DND-41 (cell line): ENCODE data around the gene RAE1.
A peak's percentile ranks its signal among the peaks of the same experiment; 100 is the strongest.

Experiments
- EZH2 ChIP-seq: IDR thresholded peaks from 3 replicates; pipeline ENCODE4 v1.6.1; 2012; ENCODE audit warnings: borderline replicate concordance, low read depth, mild to moderate bottlenecking, moderate library complexity, low read length, inconsistent platforms; ENCODE audit not compliant: severe bottlenecking
- TF ChIP-seq, protein P1 (sequence below): IDR thresholded peaks from 2 replicates; pipeline ENCODE4 v1.5.1; 2012; ENCODE audit warnings: borderline replicate concordance, low read length, moderate library complexity, mild to moderate bottlenecking; ENCODE audit not compliant: poor library complexity, severe bottlenecking; ENCODE audit errors: extremely low read depth

DNA sequence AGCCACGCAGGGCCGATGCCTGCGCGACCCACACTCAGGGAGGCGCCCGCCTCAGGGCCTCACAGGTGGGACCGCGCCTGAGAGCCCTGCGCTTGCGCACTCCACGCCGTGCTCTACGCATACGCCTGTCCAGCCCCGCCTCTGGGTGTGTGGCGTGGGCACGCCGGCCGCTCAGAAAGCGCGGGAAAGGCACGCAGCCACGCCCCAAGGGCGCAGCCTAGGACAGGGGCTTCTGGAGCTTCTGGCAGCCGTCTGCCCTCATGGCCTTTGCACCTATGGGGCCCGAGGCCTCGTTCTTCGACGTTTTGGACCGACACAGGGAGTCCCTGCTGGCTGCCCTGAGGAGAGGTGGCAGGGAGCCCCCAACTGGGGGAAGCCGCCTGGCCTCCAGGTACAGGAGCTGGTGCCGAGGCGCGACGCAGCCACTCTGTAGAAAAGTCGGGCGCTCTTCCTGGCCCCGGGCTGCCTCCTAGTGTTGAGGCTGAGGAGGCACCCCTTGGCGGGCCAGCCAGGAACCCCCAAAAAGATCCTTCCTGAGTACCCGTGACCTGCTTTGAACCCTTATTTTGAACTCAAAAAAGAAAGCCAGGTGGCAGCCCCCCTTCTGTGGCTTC, 21.3 kb upstream of the RAE1 start, which contains the start of gene SPO11:
- TF ChIP-seq, protein P1, sequence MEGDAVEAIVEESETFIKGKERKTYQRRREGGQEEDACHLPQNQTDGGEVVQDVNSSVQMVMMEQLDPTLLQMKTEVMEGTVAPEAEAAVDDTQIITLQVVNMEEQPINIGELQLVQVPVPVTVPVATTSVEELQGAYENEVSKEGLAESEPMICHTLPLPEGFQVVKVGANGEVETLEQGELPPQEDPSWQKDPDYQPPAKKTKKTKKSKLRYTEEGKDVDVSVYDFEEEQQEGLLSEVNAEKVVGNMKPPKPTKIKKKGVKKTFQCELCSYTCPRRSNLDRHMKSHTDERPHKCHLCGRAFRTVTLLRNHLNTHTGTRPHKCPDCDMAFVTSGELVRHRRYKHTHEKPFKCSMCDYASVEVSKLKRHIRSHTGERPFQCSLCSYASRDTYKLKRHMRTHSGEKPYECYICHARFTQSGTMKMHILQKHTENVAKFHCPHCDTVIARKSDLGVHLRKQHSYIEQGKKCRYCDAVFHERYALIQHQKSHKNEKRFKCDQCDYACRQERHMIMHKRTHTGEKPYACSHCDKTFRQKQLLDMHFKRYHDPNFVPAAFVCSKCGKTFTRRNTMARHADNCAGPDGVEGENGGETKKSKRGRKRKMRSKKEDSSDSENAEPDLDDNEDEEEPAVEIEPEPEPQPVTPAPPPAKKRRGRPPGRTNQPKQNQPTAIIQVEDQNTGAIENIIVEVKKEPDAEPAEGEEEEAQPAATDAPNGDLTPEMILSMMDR, result peak; percentile 38
- TF ChIP-seq EZH2, result no peak
